Memory B cell (primary cell): ENCODE results near the gene ETV4.
A peak's percentile ranks its signal among the peaks of the same experiment; 100 is the strongest.

Source experiments
- ATAC-seq: fragments of 150-1000 bp; cut with Tn5 transposase; 2 replicates; pipeline ENCODE4 v1.10.0; 2021; ENCODE audit warnings: low read depth, mild to moderate bottlenecking, moderate library complexity
- DNase-seq, 2 donors: peaks; one replicate each; pipeline ENCODE4 v3.0.0; 2022; ENCODE audit warnings: low spot score in 2 of 2
- H3K27ac Mint-ChIP-seq: one replicate; pipeline ENCODE4 v1.8.0; 2022; ENCODE audit warnings: mild to moderate bottlenecking, moderate library complexity, mixed read lengths
- H3K27me3 Mint-ChIP-seq: one replicate; pipeline ENCODE4 v1.8.0; 2022; ENCODE audit warnings: mixed read lengths
- H3K36me3 Mint-ChIP-seq: one replicate; pipeline ENCODE4 v1.8.0; 2022; ENCODE audit warnings: mild to moderate bottlenecking, mixed read lengths
- H3K4me1 Mint-ChIP-seq: one replicate; pipeline ENCODE4 v1.8.0; 2022; ENCODE audit warnings: mixed read lengths
- H3K4me3 Mint-ChIP-seq: one replicate; pipeline ENCODE4 v1.8.0; 2022; ENCODE audit warnings: mild to moderate bottlenecking, moderate library complexity, mixed read lengths
- H3K9me3 Mint-ChIP-seq: one replicate; pipeline ENCODE4 v1.8.0; 2022; ENCODE audit warnings: mixed read lengths

Gene ETV4

DNA sequence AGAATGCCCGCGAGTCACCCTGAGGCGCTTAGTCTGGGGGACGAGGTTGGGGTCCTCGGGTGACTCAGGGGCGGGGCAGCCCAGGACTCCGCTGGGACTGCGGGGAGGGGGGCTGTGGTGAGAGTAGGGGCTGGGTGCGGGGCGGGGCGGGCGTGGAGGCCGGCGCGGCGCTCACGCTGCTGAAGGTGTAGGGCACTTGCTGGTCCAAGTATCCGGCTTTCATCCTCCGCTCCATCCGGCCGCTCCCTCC lies 832 bp downstream of the ETV4 start:
- peaks cover 20% of the 10 kb centered on the region for H3K27me3 Mint-ChIP-seq
- no peak for DNase-seq
- H3K27ac Mint-ChIP-seq, result no peak overlapping the region

DNA sequence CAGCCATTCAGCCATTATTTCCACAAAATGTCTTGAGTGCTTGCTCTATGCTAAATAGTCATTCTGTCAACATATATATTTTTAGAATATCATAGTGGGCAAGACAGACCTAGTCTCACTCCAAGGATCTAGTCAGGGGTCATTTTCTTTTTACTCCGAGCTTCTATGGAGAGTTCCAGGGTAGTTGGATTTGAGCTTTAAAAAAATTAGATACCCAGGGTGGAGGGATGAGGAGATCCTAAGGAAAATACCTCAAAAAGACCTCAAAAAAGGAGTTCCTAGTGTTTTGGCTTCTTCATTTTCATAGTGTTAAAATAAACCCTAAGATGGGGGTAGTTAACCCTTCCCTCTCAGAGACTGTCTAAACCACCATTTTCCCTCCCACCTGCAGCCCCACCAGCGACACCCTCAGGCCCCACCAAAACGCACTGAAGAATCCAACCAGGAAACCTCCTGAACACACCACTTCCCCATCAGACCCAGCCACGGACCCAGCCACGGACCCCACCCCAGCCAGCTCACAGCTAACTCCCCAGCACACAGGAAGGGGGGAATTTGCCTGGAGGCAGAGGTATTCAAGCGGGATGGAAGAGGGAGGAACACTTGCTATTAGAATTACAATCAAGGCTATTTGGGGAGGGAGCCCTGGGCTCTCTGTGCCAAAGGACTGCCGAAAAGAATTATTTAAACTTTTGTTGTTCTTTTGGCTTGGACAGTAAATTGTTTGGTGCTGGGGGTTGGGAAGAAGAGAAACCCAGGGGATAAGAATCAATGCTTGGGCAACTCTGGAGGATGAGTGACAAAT lies 2.2 kb downstream of the ETV4 start:
- Mint-ChIP-seq H3K27ac (no peak overlapping the region), H3K9me3 (no peaks in the 10 kb centered on the region), H3K4me3 (peak overlapping the region; percentile 80), H3K27me3 (peaks cover 14% of the 10 kb centered on the region), H3K36me3 (no peaks in the 10 kb centered on the region), H3K4me1 (peaks cover 18% of the 10 kb centered on the region)
- ATAC-seq (no peak), DNase-seq (no peak)

More for the DNA sequence above, 832 bp downstream of the ETV4 start:
- Mint-ChIP-seq H3K4me1 (peaks cover 18% of the 10 kb centered on the region), H3K4me3 (peak overlapping the region; percentile 80), H3K36me3 (no peaks in the 10 kb centered on the region), H3K9me3 (no peaks in the 10 kb centered on the region)
- ATAC-seq, result peak; percentile 5

DNA sequence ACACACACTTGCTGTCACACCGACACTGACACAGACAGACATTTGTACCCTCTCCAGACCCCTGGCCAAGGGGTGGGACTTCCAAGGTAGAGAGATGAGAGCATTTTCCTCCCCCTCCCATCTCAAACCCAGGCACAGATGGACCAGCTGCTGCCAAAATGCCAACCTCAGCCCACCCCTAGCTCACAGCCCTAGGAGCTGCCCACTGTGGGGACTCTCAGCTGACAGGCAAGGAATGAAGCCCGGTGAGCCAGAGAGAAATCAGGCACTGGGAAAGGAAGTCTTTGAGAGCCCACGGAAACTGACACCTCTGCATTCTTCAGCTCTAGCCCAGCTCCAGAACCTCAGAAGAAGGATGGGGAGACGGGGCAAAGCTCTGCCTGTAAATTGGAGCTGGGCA lies 2.8 kb downstream of the ETV4 start:
- DNase-seq (no peak), ATAC-seq (no peak)
- peaks cover 18% of the 10 kb centered on the region for H3K4me1 Mint-ChIP-seq
- H3K36me3 Mint-ChIP-seq, result no peaks in the 10 kb centered on the region
- no peaks in the 10 kb centered on the region for H3K9me3 Mint-ChIP-seq
- no peak overlapping the region for H3K4me3 Mint-ChIP-seq
- H3K27ac Mint-ChIP-seq, result no peak overlapping the region
- peaks cover 14% of the 10 kb centered on the region for H3K27me3 Mint-ChIP-seq

GRCh38 chr17:43542859-43543258 lies 3.3 kb downstream of the ETV4 start:
- ATAC-seq (no peak), DNase-seq (no peak)
- H3K36me3 Mint-ChIP-seq, result no peaks in the 10 kb centered on the region
- peaks cover 12% of the 10 kb centered on the region for H3K27me3 Mint-ChIP-seq
- H3K27ac Mint-ChIP-seq, result no peak overlapping the region
- H3K9me3 Mint-ChIP-seq, result no peaks in the 10 kb centered on the region
- peaks cover 18% of the 10 kb centered on the region for H3K4me1 Mint-ChIP-seq
- H3K4me3 Mint-ChIP-seq, result no peak overlapping the region

DNA sequence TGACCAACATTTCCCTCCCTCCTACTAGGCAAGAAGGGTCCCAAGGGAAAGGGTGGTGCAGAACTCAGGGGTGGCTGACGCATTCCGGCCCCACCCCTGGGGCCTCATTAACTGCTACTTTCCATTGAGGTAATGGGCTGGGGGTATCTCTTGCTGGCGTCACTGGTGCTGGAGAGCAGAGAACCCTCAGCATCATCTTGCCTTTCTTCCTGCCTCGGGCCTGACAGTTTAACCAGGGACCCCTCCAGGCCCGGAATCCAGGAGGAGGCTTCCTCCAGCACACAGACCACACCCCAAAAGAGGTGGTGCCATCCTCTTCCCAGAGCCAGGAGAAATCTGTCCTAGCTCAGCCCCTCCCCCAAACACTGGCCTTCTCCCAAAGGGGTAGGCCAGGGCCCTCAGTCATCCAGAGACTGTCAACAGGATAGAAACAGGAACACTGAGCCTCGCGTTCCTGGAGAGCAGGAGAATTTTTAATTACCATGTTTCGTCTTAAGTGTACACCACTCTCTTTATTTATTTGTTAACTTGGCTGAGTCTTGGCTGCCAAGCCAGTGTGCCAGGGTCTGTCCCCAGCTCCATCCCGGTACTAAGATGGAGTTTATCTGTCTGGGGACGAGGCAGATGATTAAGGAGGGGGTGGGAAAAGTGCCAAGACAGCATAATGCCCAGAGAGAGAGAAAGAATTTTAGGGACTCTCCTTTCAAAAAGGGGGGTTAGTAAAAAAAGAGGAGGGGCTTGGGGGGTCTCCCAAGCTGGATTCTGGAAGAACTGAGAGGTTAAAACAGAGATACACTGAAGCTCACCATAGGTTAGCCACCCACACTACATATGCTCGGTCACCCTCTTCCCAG lies 5.1 kb downstream of the ETV4 start:
- Mint-ChIP-seq H3K4me3 (no peak overlapping the region), H3K36me3 (no peaks in the 10 kb centered on the region), H3K9me3 (no peaks in the 10 kb centered on the region), H3K27me3 (peaks cover 7% of the 10 kb centered on the region), H3K27ac (no peak overlapping the region), H3K4me1 (peaks cover 12% of the 10 kb centered on the region)
- ATAC-seq (no peak), DNase-seq (no peak)

DNA sequence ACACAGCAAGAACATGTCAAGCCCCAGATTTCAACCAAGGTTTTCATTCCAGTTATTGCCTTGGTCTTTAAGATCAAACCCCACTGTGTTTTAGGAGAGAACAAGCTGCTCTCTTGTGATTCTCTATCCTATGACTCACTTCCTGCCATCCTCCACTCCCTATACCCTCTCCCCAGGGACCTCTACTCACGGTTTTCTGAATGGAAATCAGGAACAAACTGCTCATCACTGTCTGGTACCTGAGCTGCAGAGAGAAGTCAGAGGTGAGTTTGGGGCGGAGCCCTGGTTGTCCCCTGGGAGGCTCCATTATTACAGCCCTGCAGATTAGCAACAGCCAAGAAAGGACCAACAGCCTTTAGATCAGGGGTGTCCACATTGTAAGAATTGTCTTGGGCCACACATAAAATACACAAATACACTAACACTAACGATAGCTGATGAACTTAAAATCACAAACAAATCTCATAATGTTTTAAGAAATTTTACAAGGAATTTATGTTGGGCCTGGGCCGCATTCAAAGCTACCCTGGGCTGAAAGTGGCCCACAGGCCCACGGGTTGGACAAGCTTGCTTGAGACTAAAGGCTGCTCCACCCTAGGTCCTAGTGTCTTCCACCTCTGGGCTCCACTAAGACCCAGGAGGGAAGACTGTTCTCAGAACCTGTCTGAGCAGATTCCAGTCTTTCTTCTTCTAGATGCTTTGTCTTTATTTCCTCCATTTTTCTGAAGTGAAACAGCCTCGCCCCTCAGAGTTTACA lies 9.7 kb downstream of the ETV4 start:
- DNase-seq (no peak), ATAC-seq (no peak)

GRCh38 chr17:43534909-43535308 lies 11.2 kb downstream of the ETV4 start:
- ATAC-seq (no peak), DNase-seq (no peak)
- Mint-ChIP-seq H3K27me3 (no peaks in the 10 kb centered on the region), H3K9me3 (no peaks in the 10 kb centered on the region), H3K27ac (no peak overlapping the region), H3K36me3 (no peaks in the 10 kb centered on the region), H3K4me3 (no peak overlapping the region), H3K4me1 (peaks cover 4% of the 10 kb centered on the region)

More for the DNA sequence above, 9.7 kb downstream of the ETV4 start:
- Mint-ChIP-seq H3K27ac (no peak overlapping the region), H3K36me3 (no peaks in the 10 kb centered on the region), H3K9me3 (no peaks in the 10 kb centered on the region), H3K4me3 (no peak overlapping the region), H3K4me1 (peaks cover 4% of the 10 kb centered on the region), H3K27me3 (no peaks in the 10 kb centered on the region)

- no peak for ATAC-seq
Measured at GRCh38 chr17:43533699-43534098, 12.4 kb downstream of the ETV4 start.

GRCh38 chr17:43532581-43532980 lies 13.6 kb downstream of the ETV4 start:
- Mint-ChIP-seq H3K9me3 (no peaks in the 10 kb centered on the region), H3K4me3 (no peak overlapping the region), H3K4me1 (peaks cover 7% of the 10 kb centered on the region), H3K27me3 (no peaks in the 10 kb centered on the region), H3K36me3 (no peaks in the 10 kb centered on the region), H3K27ac (no peak overlapping the region)
- no peak for ATAC-seq
- no peak for DNase-seq

More at GRCh38 chr17:43533699-43534098, 12.4 kb downstream of the ETV4 start:
- Mint-ChIP-seq H3K4me3 (no peak overlapping the region), H3K27ac (no peak overlapping the region), H3K36me3 (no peaks in the 10 kb centered on the region), H3K4me1 (peaks cover 7% of the 10 kb centered on the region), H3K27me3 (no peaks in the 10 kb centered on the region), H3K9me3 (no peaks in the 10 kb centered on the region)
- no peak for DNase-seq

DNA sequence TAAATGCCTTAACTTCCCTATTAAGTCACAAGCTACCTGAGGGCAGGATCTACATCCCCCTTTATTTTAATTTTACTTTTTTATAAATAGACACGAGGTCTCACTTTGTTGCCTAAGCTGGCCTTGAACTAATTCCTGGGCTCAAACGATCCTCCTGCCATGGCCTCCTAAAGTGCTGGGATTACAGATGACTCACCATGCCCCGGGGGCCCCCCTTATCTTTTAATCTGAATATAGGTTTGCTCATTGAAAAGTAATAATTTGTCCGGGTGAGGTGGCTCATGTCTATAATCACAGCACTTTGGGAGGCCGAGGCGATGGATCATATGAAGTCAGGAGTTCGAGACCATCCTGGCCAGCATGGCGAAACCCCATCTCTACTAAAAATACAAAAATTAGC lies 14.2 kb downstream of the ETV4 start:
- H3K27ac Mint-ChIP-seq, result no peak overlapping the region
- H3K4me3 Mint-ChIP-seq, result no peak overlapping the region
- H3K36me3 Mint-ChIP-seq, result peaks cover 3% of the 10 kb centered on the region
- no peaks in the 10 kb centered on the region for H3K27me3 Mint-ChIP-seq
- H3K4me1 Mint-ChIP-seq, result peaks cover 8% of the 10 kb centered on the region
- H3K9me3 Mint-ChIP-seq, result no peaks in the 10 kb centered on the region
- ATAC-seq (no peak), DNase-seq (no peak)

- no peak for DNase-seq
- Mint-ChIP-seq H3K4me1 (peaks cover 5% of the 10 kb centered on the region), H3K9me3 (no peaks in the 10 kb centered on the region)
Measured at GRCh38 chr17:43531082-43531378, 15.1 kb downstream of the ETV4 start.

GRCh38 chr17:43530288-43531081 lies 15.7 kb downstream of the ETV4 start:
- Mint-ChIP-seq H3K4me3 (no peak overlapping the region), H3K27me3 (no peaks in the 10 kb centered on the region), H3K27ac (no peak overlapping the region), H3K4me1 (peaks cover 5% of the 10 kb centered on the region), H3K36me3 (peaks cover 8% of the 10 kb centered on the region), H3K9me3 (no peaks in the 10 kb centered on the region)
- ATAC-seq (no peak), DNase-seq (no peak)

More at GRCh38 chr17:43531082-43531378, 15.1 kb downstream of the ETV4 start:
- Mint-ChIP-seq H3K27ac (no peak overlapping the region), H3K27me3 (no peaks in the 10 kb centered on the region), H3K4me3 (no peak overlapping the region), H3K36me3 (peaks cover 8% of the 10 kb centered on the region)
- no peak for ATAC-seq

GRCh38 chr17:43529947-43530287 lies 16.2 kb downstream of the ETV4 start:
- Mint-ChIP-seq H3K4me1 (peaks cover 5% of the 10 kb centered on the region), H3K9me3 (no peaks in the 10 kb centered on the region), H3K4me3 (no peak overlapping the region), H3K27ac (no peak overlapping the region), H3K27me3 (no peaks in the 10 kb centered on the region), H3K36me3 (peaks cover 10% of the 10 kb centered on the region)
- DNase-seq, result no peak
- no peak for ATAC-seq
